ENCODE data around the gene FANCC. TPM values are rescaled to one million over a fixed set of nuclear protein-coding genes. Genes with fewer than 3 reads are reported as not detected.

FANCC gene
- total and polyA plus RNA-seq, 2 experiments from 2014 or later: 13.1 to 15.6 TPM

DNA sequence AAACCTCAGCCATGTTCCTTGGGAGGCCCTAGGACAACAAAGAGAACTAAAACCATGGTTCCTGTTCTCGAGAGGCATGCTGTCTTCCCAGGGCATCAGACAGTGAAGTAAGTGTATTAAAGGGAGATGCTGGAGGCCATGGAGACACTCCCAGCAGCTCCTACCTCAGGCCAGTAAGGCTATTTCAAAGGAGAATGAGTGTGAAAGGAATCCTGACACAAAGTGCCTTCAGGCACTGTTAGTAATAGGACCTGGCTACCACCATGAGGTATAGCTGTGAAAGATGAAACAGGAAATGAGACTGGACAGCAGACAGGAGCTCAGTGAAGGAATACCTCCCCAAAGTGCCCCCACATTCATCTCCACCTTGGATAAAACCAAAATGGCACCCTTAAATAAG is 71.0 kb downstream of the FANCC start:
- DNase-seq (ENCODE audit: low spot score): no peak
- no peak overlapping the region for H3K4me3 ChIP-seq
- no peaks in the 10 kb centered on the region for H3K9me3 ChIP-seq (ENCODE audit: low read depth)
- H3K4me2 ChIP-seq: no peak overlapping the region
- no peaks in the 10 kb centered on the region for H3K36me3 ChIP-seq (replicated peaks; ENCODE audit: insufficient read depth, low read depth)
- no peaks in the 10 kb centered on the region for H4K20me1 ChIP-seq (ENCODE audit: insufficient read depth, poor library complexity, severe bottlenecking)
- TF ChIP-seq EZH2 (IDR thresholded peaks at IDR 0.05; ENCODE audit: borderline replicate concordance) (no peak), EZH2phosphoT487 (IDR thresholded peaks at IDR 0.05; ENCODE audit: low read depth, severe bottlenecking, unreplicated experiment) (no peak)
- TF ChIP-seq, protein P1, sequence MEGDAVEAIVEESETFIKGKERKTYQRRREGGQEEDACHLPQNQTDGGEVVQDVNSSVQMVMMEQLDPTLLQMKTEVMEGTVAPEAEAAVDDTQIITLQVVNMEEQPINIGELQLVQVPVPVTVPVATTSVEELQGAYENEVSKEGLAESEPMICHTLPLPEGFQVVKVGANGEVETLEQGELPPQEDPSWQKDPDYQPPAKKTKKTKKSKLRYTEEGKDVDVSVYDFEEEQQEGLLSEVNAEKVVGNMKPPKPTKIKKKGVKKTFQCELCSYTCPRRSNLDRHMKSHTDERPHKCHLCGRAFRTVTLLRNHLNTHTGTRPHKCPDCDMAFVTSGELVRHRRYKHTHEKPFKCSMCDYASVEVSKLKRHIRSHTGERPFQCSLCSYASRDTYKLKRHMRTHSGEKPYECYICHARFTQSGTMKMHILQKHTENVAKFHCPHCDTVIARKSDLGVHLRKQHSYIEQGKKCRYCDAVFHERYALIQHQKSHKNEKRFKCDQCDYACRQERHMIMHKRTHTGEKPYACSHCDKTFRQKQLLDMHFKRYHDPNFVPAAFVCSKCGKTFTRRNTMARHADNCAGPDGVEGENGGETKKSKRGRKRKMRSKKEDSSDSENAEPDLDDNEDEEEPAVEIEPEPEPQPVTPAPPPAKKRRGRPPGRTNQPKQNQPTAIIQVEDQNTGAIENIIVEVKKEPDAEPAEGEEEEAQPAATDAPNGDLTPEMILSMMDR (IDR thresholded peaks at IDR 0.05; ENCODE audit: poor library complexity): no peak
- H3K4me1 ChIP-seq (ENCODE audit: insufficient read depth): no peaks in the 10 kb centered on the region
- no peak overlapping the region for H3K27ac ChIP-seq
- 94% methylated on average over 1 of the region's 1 CpG for WGBS (ENCODE audit: low lambda C conversion rate, missing lambda C conversion rate)
- H3K9me2 ChIP-seq (replicated peaks; ENCODE audit: insufficient read depth): no peaks in the 10 kb centered on the region
- no peaks in the 10 kb centered on the region for H3K27me3 ChIP-seq
- H3K79me2 ChIP-seq: no peaks in the 10 kb centered on the region
- H2AFZ ChIP-seq: no peak overlapping the region

DNA sequence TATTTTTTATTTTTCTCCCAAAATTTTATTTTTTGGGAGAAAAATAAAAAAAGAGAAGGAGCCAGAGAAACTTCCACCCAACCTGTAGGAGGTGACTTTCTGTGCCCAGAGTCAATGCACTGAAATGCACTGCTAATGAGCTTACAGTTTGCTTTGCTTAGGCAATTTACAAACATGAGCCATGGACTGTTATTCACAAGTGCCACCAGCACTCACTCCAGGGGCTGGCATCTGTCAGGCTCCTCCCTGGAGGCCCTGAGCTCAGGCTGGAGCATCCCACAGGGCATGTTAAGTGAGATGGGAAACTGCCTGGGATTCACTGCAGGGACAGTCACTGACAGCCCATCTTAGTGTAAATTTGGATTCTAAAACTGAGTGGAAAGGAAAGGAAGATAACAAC is 74.9 kb downstream of the FANCC start:
- H3K4me2 ChIP-seq: no peak overlapping the region
- no peaks in the 10 kb centered on the region for H3K9me3 ChIP-seq (ENCODE audit: low read depth)
- TF ChIP-seq EZH2phosphoT487 (IDR thresholded peaks at IDR 0.05; ENCODE audit: low read depth, severe bottlenecking, unreplicated experiment) (no peak), EZH2 (IDR thresholded peaks at IDR 0.05; ENCODE audit: borderline replicate concordance) (no peak)
- TF ChIP-seq, protein P1 (IDR thresholded peaks at IDR 0.05; ENCODE audit: poor library complexity): no peak
- no peaks in the 10 kb centered on the region for H3K36me3 ChIP-seq (replicated peaks; ENCODE audit: insufficient read depth, low read depth)
- no peaks in the 10 kb centered on the region for H3K4me1 ChIP-seq (ENCODE audit: insufficient read depth)
- H3K4me3 ChIP-seq: no peak overlapping the region
- no peaks in the 10 kb centered on the region for H3K79me2 ChIP-seq
- no peak overlapping the region for H3K27ac ChIP-seq
- H3K27me3 ChIP-seq: no peaks in the 10 kb centered on the region
- no peak for DNase-seq (ENCODE audit: low spot score)
- no peaks in the 10 kb centered on the region for H3K9me2 ChIP-seq (replicated peaks; ENCODE audit: insufficient read depth)
- H2AFZ ChIP-seq: no peak overlapping the region
- no peaks in the 10 kb centered on the region for H4K20me1 ChIP-seq (ENCODE audit: insufficient read depth, poor library complexity, severe bottlenecking)

DNA sequence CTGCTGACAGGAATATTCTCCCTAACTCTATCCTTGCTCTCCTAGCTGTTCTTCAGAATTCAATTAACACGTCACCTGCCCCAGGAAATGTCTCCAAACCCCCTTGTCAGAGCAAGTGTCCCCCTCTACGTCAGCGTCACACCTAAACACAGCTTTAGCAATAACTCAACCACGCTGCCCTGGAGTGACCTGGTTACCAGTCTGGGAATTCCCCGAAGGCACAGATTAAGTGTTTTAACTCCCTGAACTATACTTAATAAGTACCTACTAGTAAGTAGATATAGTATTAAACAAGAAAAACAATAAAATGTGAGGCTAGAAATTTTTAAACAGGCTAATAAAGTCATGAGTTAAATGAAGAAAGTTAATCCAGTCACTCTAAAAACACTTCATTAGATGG is 78.4 kb downstream of the FANCC start:
- DNase-seq (ENCODE audit: low spot score): no peak
- Histone ChIP-seq H3K27me3 (no peaks in the 10 kb centered on the region), H4K20me1 (ENCODE audit: insufficient read depth, poor library complexity, severe bottlenecking) (no peaks in the 10 kb centered on the region), H3K36me3 (replicated peaks; ENCODE audit: insufficient read depth, low read depth) (no peaks in the 10 kb centered on the region), H3K4me3 (no peak overlapping the region), H3K9me3 (ENCODE audit: low read depth) (no peaks in the 10 kb centered on the region), H3K4me2 (no peak overlapping the region), H3K27ac (no peak overlapping the region), H2AFZ (no peak overlapping the region), H3K79me2 (no peaks in the 10 kb centered on the region), H3K4me1 (ENCODE audit: insufficient read depth) (no peaks in the 10 kb centered on the region), H3K9me2 (replicated peaks; ENCODE audit: insufficient read depth) (no peaks in the 10 kb centered on the region)
- TF ChIP-seq EZH2phosphoT487 (IDR thresholded peaks at IDR 0.05; ENCODE audit: low read depth, severe bottlenecking, unreplicated experiment) (no peak), EZH2 (IDR thresholded peaks at IDR 0.05; ENCODE audit: borderline replicate concordance) (no peak)
- TF ChIP-seq, protein P1 (IDR thresholded peaks at IDR 0.05; ENCODE audit: poor library complexity): no peak
- WGBS (ENCODE audit: low lambda C conversion rate, missing lambda C conversion rate): 87% methylated on average over 5 of the region's 5 CpGs

DNA sequence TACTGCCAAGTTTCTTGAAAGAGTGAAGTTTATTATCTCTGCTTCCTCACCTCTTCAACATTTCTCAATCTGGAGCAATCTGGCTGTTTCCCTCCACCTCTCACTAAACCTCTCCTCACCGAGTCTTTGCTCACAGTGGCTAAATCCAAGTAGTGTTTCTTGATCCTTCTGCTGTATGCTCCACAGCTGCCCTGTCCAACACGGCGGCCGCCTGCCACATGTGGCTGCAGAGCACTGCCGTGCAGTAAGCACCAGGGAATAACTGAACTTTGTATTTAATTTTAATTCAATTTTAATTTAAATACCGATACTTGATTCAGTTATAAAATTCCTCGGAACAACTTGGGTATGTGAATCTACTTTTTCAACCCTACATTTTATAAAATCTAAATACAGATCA is 80.2 kb downstream of the FANCC start:
- Histone ChIP-seq H3K4me2 (no peak overlapping the region), H4K20me1 (ENCODE audit: insufficient read depth, poor library complexity, severe bottlenecking) (no peaks in the 10 kb centered on the region), H3K4me1 (ENCODE audit: insufficient read depth) (no peaks in the 10 kb centered on the region), H3K36me3 (replicated peaks; ENCODE audit: insufficient read depth, low read depth) (no peaks in the 10 kb centered on the region), H3K4me3 (no peak overlapping the region), H3K27me3 (no peaks in the 10 kb centered on the region), H3K9me2 (replicated peaks; ENCODE audit: insufficient read depth) (no peaks in the 10 kb centered on the region), H3K79me2 (no peaks in the 10 kb centered on the region), H3K27ac (no peak overlapping the region), H3K9me3 (ENCODE audit: low read depth) (no peaks in the 10 kb centered on the region), H2AFZ (no peak overlapping the region)
- TF ChIP-seq EZH2phosphoT487 (IDR thresholded peaks at IDR 0.05; ENCODE audit: low read depth, severe bottlenecking, unreplicated experiment) (no peak), EZH2 (IDR thresholded peaks at IDR 0.05; ENCODE audit: borderline replicate concordance) (no peak)
- TF ChIP-seq, protein P1 (IDR thresholded peaks at IDR 0.05; ENCODE audit: poor library complexity): no peak
- WGBS (ENCODE audit: low lambda C conversion rate, missing lambda C conversion rate): 90% methylated on average over 7 of the region's 7 CpGs
- DNase-seq (ENCODE audit: low spot score): no peak
